NT2/D1 (cell line): ENCODE results near the gene DDX28.
"Not testable (repeated sequence)": the region's sequence is repeated elsewhere in the genome, so short reads cannot be mapped to it uniquely, and the experiment has no call there.

ENCODE experiments used
- DNase-seq: peaks from one replicate; pipeline ENCODE4 v3.0.0-alpha.2; 2011; ENCODE audit warnings: low read depth, low spot score
- H3K27me3 ChIP-seq: 2 replicates; pipeline ENCODE4 v1.6.0; 2011; ENCODE audit warnings: mild to moderate bottlenecking; ENCODE audit not compliant: insufficient read length, insufficient read depth
- H3K36me3 ChIP-seq: 2 replicates; pipeline ENCODE4 v1.6.1; 2011; ENCODE audit warnings: mild to moderate bottlenecking, low read length, mixed read lengths; ENCODE audit not compliant: insufficient read depth, insufficient read length
- H3K4me1 ChIP-seq: 2 replicates; pipeline ENCODE4 v1.5.1; 2011; ENCODE audit not compliant: insufficient read depth, insufficient read length
- H3K4me3 ChIP-seq: 2 replicates; pipeline ENCODE4 v1.5.1; 2011; ENCODE audit warnings: low read depth; ENCODE audit not compliant: insufficient read length
- H3K9ac ChIP-seq: 2 replicates; pipeline ENCODE4 v1.6.0; 2011; ENCODE audit warnings: low read depth; ENCODE audit not compliant: insufficient read length
- H3K9me3 ChIP-seq: 2 replicates; pipeline ENCODE4 v1.5.1; 2011; ENCODE audit warnings: mild to moderate bottlenecking, low read length; ENCODE audit not compliant: insufficient read depth
- SUZ12 ChIP-seq: IDR thresholded peaks from 2 replicates; pipeline ENCODE4 v1.6.1; 2011; ENCODE audit not compliant: insufficient read length, insufficient read depth; ENCODE audit errors: extremely low read depth
- YY1 ChIP-seq: IDR thresholded peaks from 2 replicates; pipeline ENCODE4 v1.6.1; 2011; ENCODE audit not compliant: insufficient read length, insufficient read depth
- ZNF274 ChIP-seq: IDR thresholded peaks from 2 replicates; pipeline ENCODE4 v1.6.1; 2011; ENCODE audit warnings: mild to moderate bottlenecking, low read depth, low read length

Gene DDX28

GRCh38 chr16:68009157-68009735 lies 13.8 kb downstream of the DDX28 start:
- TF ChIP-seq SUZ12 (no peak), ZNF274 (no peak), YY1 (no peak)
- no peak overlapping the region for H3K9ac ChIP-seq
- DNase-seq: no peak
- H3K36me3 ChIP-seq: no peaks in the 10 kb centered on the region
- H3K27me3 ChIP-seq: no peaks in the 10 kb centered on the region
- no peaks in the 10 kb centered on the region for H3K9me3 ChIP-seq
- H3K4me3 ChIP-seq: no peak overlapping the region
- H3K4me1 ChIP-seq: peaks cover 6% of the 10 kb centered on the region

- TF ChIP-seq SUZ12: no peak
- TF ChIP-seq YY1: no peak
- no peak for TF ChIP-seq ZNF274
- H3K36me3 ChIP-seq: no peaks in the 10 kb centered on the region
- H3K27me3 ChIP-seq: no peaks in the 10 kb centered on the region
- peaks cover 6% of the 10 kb centered on the region for H3K4me1 ChIP-seq
- no peak overlapping the region for H3K4me3 ChIP-seq
- H3K9me3 ChIP-seq: no peaks in the 10 kb centered on the region
- no peak overlapping the region for H3K9ac ChIP-seq
- DNase-seq: peak; percentile 51
Measured at GRCh38 chr16:68005786-68006286, 17.2 kb downstream of the DDX28 start.

- H3K27me3 ChIP-seq: no peaks in the 10 kb centered on the region
- no peak for TF ChIP-seq YY1
- TF ChIP-seq ZNF274: no peak
- TF ChIP-seq SUZ12: no peak
- H3K9me3 ChIP-seq: no peaks in the 10 kb centered on the region
- H3K4me1 ChIP-seq: peaks cover 6% of the 10 kb centered on the region
- H3K36me3 ChIP-seq: no peaks in the 10 kb centered on the region
- no peak overlapping the region for H3K4me3 ChIP-seq
- H3K9ac ChIP-seq: no peak overlapping the region
- no peak for DNase-seq
Measured at GRCh38 chr16:68005211-68005610, 17.8 kb downstream of the DDX28 start.

- TF ChIP-seq SUZ12: no peak
- TF ChIP-seq YY1: no peak
- TF ChIP-seq ZNF274: no peak
- Histone ChIP-seq H3K36me3 (no peaks in the 10 kb centered on the region), H3K9ac (no peak overlapping the region), H3K4me1 (peaks cover 2% of the 10 kb centered on the region), H3K9me3 (peaks cover 7% of the 10 kb centered on the region; the same call in 1 of the 2 replicates), H3K27me3 (no peaks in the 10 kb centered on the region), H3K4me3 (no peak overlapping the region)
- no peak for DNase-seq
Measured at GRCh38 chr16:68003031-68003430, 20.0 kb downstream of the DDX28 start.

- Histone ChIP-seq H3K36me3 (no peaks in the 10 kb centered on the region), H3K9ac (no peak overlapping the region)
- no peak for TF ChIP-seq ZNF274
- TF ChIP-seq YY1: no peak
- TF ChIP-seq SUZ12: no peak
Measured at GRCh38 chr16:68000450-68000849, 22.6 kb downstream of the DDX28 start.

DNA sequence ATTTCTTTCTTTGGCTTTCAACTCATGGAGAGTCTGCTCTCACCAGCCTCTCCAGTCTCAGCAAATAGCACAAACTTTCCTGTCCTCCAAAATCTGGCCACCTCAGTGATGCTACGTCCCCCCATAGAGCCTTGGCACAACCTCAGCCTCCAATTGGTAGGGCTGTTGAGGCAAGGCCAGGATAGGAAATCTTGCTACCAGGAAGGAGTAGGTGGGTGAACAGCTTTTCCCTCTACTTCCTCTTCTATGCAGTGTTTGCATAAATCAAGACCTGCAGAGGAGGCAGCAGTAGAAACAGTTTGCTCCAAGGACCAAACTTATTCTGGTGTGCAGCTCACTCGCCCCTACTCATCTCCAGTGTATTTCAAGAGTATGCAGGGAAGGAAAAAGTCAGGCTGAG lies 23.0 kb downstream of the DDX28 start:
- no peak for DNase-seq
- no peaks in the 10 kb centered on the region for H3K4me1 ChIP-seq

More at GRCh38 chr16:68000450-68000849, 22.6 kb downstream of the DDX28 start:
- Histone ChIP-seq H3K4me3 (no peak overlapping the region), H3K27me3 (no peaks in the 10 kb centered on the region), H3K9me3 (peaks cover 7% of the 10 kb centered on the region; the same call in 1 of the 2 replicates), H3K4me1 (peaks cover 2% of the 10 kb centered on the region)
- DNase-seq: no peak

GRCh38 chr16:67998779-67999688 lies 24.0 kb downstream of the DDX28 start, which contains the start of gene DPEP2:
DPEP2 (minus strand) TSS chr16:67999484; CDS start chr16:67993212, 6,272 bp downstream.
- DNase-seq, H3K4me3 ChIP-seq, H3K4me1 ChIP-seq, H3K9me3 ChIP-seq, H3K27me3 ChIP-seq, H3K9ac ChIP-seq, H3K36me3 ChIP-seq: not testable (repeated sequence)

More for the DNA sequence above, 23.0 kb downstream of the DDX28 start:
- no peaks in the 10 kb centered on the region for H3K27me3 ChIP-seq
- no peak overlapping the region for H3K4me3 ChIP-seq
- no peaks in the 10 kb centered on the region for H3K36me3 ChIP-seq
- peaks cover 7% of the 10 kb centered on the region; the same call in 1 of the 2 replicates for H3K9me3 ChIP-seq
- TF ChIP-seq SUZ12 (no peak), YY1 (no peak), ZNF274 (no peak)
- no peak overlapping the region for H3K9ac ChIP-seq

DNA sequence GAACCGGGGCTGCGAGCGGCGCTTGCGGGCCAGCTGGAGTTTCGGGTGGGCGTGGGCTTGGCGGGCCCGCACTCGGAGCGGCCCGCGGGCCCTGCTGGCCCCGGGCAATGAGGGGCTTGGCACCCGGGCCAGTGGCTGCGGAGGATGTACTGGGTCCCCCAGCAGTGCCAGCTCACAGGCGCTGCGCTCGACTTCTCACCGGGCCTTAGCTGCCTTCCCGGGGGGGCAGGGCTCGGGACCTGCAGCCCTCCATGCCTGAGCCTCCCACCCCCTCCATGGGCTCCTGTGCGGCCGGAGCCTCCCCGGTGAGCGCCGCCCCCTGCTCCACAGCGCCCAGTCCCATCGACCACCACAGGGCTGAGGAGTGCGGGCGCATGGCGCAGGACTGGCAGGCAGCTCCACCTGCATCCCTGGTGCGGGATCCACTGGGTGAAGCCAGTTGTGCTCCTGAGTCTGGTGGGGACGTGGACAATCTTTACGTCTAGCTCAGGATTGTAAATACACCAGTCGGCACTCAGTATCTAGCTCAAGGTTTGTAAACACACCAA lies 24.7 kb downstream of the DDX28 start:
- not testable (repeated sequence) for H3K9ac ChIP-seq, H3K4me3 ChIP-seq

More for the DNA sequence above, 24.7 kb downstream of the DDX28 start:
- not testable (repeated sequence) for H3K4me1 ChIP-seq, H3K27me3 ChIP-seq, H3K36me3 ChIP-seq, DNase-seq, H3K9me3 ChIP-seq
